Upper lobe of left lung (tissue), 6 donors: ENCODE data around the gene PPIP5K1. TPM values are rescaled to one million over a fixed set of nuclear protein-coding genes. Genes with fewer than 3 reads are reported as not detected.

Source experiments
- ATAC-seq, 2 donors: fragments of 200-7000 bp; cut with Tn5 transposase; one replicate each; pipeline ENCODE4 v1.9.1; 2022; ENCODE audit warnings: mild to moderate bottlenecking in 2 of 2, moderate library complexity in 2 of 2; ENCODE audit not compliant: low FRiP score in 2 of 2
- DNase-seq, 2 donors: peaks; one replicate each; pipeline ENCODE4 v3.0.0-alpha.2; 2019 to 2020
- H3K27ac ChIP-seq, 4 donors: fragments of 200-600 bp; sonication (generic); one replicate each; pipeline ENCODE4 v1.5.1; 2016 to 2019
- H3K27me3 ChIP-seq, 4 donors: fragments of 200-600 bp; sonication (generic); one replicate each; pipeline ENCODE4 v1.5.1; 2017 to 2019
- H3K36me3 ChIP-seq, 4 donors: fragments of 200-600 bp; sonication (generic); one replicate each; pipeline ENCODE4 v1.5.1; 2016 to 2019
- H3K4me1 ChIP-seq, 4 donors: fragments of 200-600 bp; sonication (generic); one replicate each; pipeline ENCODE4 v1.5.1; 2018 to 2019
- H3K4me3 ChIP-seq, 4 donors: fragments of 200-600 bp; sonication (generic); one replicate each; pipeline ENCODE4 v1.5.1; 2017 to 2019; ENCODE audit warnings: mild to moderate bottlenecking in 2 of 4, moderate library complexity in 1 of 4
- H3K9me3 ChIP-seq, 4 donors: fragments of 200-600 bp; sonication (generic); one replicate each; pipeline ENCODE4 v1.5.1; 2018 to 2019
- CTCF ChIP-seq, 6 experiments: fragments of 450-650 bp in 4 of 6; fragments of 200-600 bp in 2 of 6; sonication (generic) in 2 of 6; IDR thresholded peaks; one replicate each; pipeline ENCODE4 v1.5.1; 2016 to 2019; ENCODE audit warnings: antibody characterized with exemption in 6 of 6
- EP300 ChIP-seq, 4 donors: sonication (generic); formaldehyde crosslinking; IDR thresholded peaks; one replicate each; pipeline ENCODE4 v1.5.1; 2017; ENCODE audit warnings: antibody characterized with exemption in 4 of 4, control low read depth in 2 of 4
- POLR2A ChIP-seq, 4 donors: fragments of 450-650 bp; IDR thresholded peaks; one replicate each; pipeline ENCODE4 v1.5.1; 2016 to 2017; ENCODE audit warnings: antibody characterized with exemption in 4 of 4, mild to moderate bottlenecking in 2 of 4
- POLR2AphosphoS5 ChIP-seq, 2 donors: sonication (generic); formaldehyde crosslinking; IDR thresholded peaks; one replicate each; pipeline ENCODE4 v1.5.1; 2017; ENCODE audit warnings: antibody characterized with exemption in 2 of 2
- WGBS, 2 donors: methylation state at CpG; one replicate each; pipeline ENCODE4 v1.1.5; 2017 to 2018; 5-methylcytosine and 5-hydroxymethylcytosine counted together
- total RNA-seq, 6 donors: library from RNA; depleted of rRNA in 4 of 6; stranded (reverse); fragments of >200 nt in 4 of 6; gene quantifications; one replicate each; pipeline versions ENCODE4 v1.1.0 to v1.2.1, GENCODE V29; 2016 to 2021
- donor health status: DM: no; HTN: no; CAD: no; lungs with moderate emphysema.
- donor health status: DM: no; HTN: yes; CAD: no; lungs with severe emphysema.

Gene PPIP5K1
- total RNA-seq, 6 donors from 2014 or later, result 7.1 to 71.2 (median 30.1) TPM

- WGBS, 2 donors, result 0 to 1% methylated on average over 19 to 32 of the region's 41 CpGs
- TF ChIP-seq CTCF (IDR thresholded peaks at IDR 0.05) (peak in 4 of 6 experiments; percentile 16 to 40 (median 33)), POLR2A (IDR thresholded peaks at IDR 0.05) (peak in 2 of 4 donors; percentile 24 to 66), POLR2AphosphoS5 (IDR thresholded peaks at IDR 0.05) (peak; percentile 29 to 63), EP300 (IDR thresholded peaks at IDR 0.05) (peak in 1 of 4 donors; percentile 21)
- ATAC-seq (peak; percentile 99), DNase-seq (peak; percentile 99 to 100)
- H3K27ac ChIP-seq, result peak overlapping the region; percentile 71 to 80 (median 75)
- H3K27me3 ChIP-seq, result no peaks in the 10 kb centered on the region
- no peaks in the 10 kb centered on the region for H3K36me3 ChIP-seq
- peaks cover 6 to 22% (median 13%) of the 10 kb centered on the region in 4 donors for H3K4me1 ChIP-seq
- peak overlapping the region; percentile 49 to 76 (median 63) for H3K4me3 ChIP-seq
- H3K9me3 ChIP-seq, result no peaks in the 10 kb centered on the region
These were observed 79.6 kb downstream of the PPIP5K1 start for GRCh38 chr15:43510200-43511011.

DNA sequence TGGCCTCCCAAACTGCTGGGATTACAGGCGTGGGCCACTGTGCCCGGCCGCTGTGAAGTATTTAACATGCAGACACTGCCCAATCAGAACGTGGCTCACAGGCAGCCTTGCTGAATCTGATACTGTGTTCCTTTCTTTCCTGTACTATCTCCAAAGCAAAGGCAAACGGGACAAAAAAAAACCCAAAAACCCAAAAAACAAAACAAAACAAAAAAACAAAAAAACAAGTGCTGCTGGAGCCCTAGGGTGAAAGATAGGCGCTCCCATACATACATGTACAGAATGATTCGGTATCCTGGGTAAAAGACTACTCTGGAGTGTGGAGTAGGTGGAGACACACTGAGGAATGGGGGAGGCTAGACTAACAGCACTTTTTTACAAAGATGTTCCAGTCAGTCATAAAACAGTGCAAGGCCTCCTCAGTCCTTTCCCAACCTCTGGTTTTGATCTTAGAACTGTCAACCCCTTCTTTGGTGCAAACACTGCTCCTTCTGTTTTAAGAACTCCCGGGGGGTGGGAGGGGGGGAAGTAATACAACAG is 80.3 kb downstream of the PPIP5K1 start:
- whole genome bisulfite sequencing, 2 donors, result 50 to 54% methylated on average over 8 of the region's 8 CpGs
- no peak for ATAC-seq
- DNase-seq, result no peak
- peak overlapping the region in 3 of 4 donors; percentile 62 to 76 (median 64) for H3K4me3 ChIP-seq
- peak overlapping the region; percentile 71 to 80 (median 75) for H3K27ac ChIP-seq
- H3K4me1 ChIP-seq, result peaks cover 6 to 22% (median 13%) of the 10 kb centered on the region in 4 donors
- no peaks in the 10 kb centered on the region for H3K36me3 ChIP-seq
- TF ChIP-seq POLR2AphosphoS5 (IDR thresholded peaks at IDR 0.05), result no peak
- no peak for TF ChIP-seq POLR2A (IDR thresholded peaks at IDR 0.05)
- TF ChIP-seq EP300 (IDR thresholded peaks at IDR 0.05), result no peak
- no peak for TF ChIP-seq CTCF (IDR thresholded peaks at IDR 0.05)
- no peaks in the 10 kb centered on the region for H3K9me3 ChIP-seq
- no peaks in the 10 kb centered on the region for H3K27me3 ChIP-seq

DNA sequence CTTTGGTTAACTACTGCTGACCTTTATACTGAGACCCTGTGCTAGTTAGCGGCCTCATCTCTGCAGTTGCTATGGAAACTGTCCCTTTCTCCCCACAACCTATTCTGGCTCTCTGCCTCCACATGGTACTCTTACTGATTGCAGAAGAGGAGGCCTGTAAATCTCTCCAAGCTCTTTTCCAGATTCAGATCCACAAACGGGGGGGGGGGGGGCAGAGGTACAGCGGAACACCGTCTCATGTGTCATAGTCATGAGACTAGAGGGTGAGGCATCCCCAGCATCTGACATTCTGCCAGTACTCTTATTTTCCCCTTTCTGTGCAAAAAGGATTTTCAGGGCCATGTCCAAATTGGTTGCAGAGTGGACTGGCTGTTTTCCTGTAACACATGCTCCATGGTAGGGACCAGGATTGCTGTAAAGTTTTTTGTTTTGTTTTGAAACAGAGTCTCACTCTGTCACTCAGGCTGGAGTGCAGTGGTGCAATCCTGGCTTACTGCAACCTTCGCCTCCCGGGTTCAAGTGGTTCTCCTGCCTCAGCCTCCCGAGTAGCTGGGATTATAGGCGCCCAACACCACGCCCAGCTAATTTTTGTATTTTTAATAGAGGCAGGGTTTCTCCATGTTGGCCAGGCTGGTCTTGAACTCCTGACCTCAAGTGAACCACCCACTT is 80.9 kb downstream of the PPIP5K1 start:
- WGBS, 2 donors, result 70 to 75% methylated on average over 9 of the region's 9 CpGs
- peak overlapping the region in 2 of 4 donors; percentile 40 to 80 for H3K27ac ChIP-seq

GRCh38 chr15:43508421-43508820 is 81.6 kb downstream of the PPIP5K1 start:
- H3K9me3 ChIP-seq, result no peaks in the 10 kb centered on the region
- WGBS, 2 donors, result 82 to 92% methylated on average over 1 of the region's 1 CpG
- DNase-seq (no peak), ATAC-seq (no peak)
- H3K4me1 ChIP-seq, result peaks cover 6 to 22% (median 13%) of the 10 kb centered on the region in 4 donors
- H3K36me3 ChIP-seq, result no peaks in the 10 kb centered on the region
- H3K27ac ChIP-seq, result no peak overlapping the region
- no peaks in the 10 kb centered on the region for H3K27me3 ChIP-seq
- TF ChIP-seq EP300 (IDR thresholded peaks at IDR 0.05), result no peak
- no peak for TF ChIP-seq CTCF (IDR thresholded peaks at IDR 0.05)
- TF ChIP-seq POLR2AphosphoS5 (IDR thresholded peaks at IDR 0.05), result no peak
- TF ChIP-seq POLR2A (IDR thresholded peaks at IDR 0.05), result no peak
- no peak overlapping the region for H3K4me3 ChIP-seq

More for the DNA sequence above, 80.9 kb downstream of the PPIP5K1 start:
- ATAC-seq (no peak), DNase-seq (no peak)
- no peaks in the 10 kb centered on the region for H3K9me3 ChIP-seq
- no peaks in the 10 kb centered on the region for H3K36me3 ChIP-seq
- peaks cover 6 to 22% (median 13%) of the 10 kb centered on the region in 4 donors for H3K4me1 ChIP-seq
- no peak for TF ChIP-seq CTCF (IDR thresholded peaks at IDR 0.05)
- TF ChIP-seq POLR2A (IDR thresholded peaks at IDR 0.05), result no peak
- TF ChIP-seq EP300 (IDR thresholded peaks at IDR 0.05), result no peak
- TF ChIP-seq POLR2AphosphoS5 (IDR thresholded peaks at IDR 0.05), result no peak
- H3K4me3 ChIP-seq, result no peak overlapping the region
- H3K27me3 ChIP-seq, result no peaks in the 10 kb centered on the region
